Right hindlimb (tissue), 1 donor: ENCODE results near the gene LIF.

ENCODE experiments used
- DNase-seq: peaks from one replicate; pipeline ENCODE4 v3.0.0-alpha.2; 2018

LIF gene

GRCh38 chr22:30262917-30263741, 16.6 kb upstream of the LIF start:
- peak; percentile 80 for DNase-seq

- no peak for DNase-seq
Measured at GRCh38 chr22:30262112-30262511, 15.6 kb upstream of the LIF start.

GRCh38 chr22:30261134-30261533, 14.6 kb upstream of the LIF start:
- DNase-seq: no peak

- no peak for DNase-seq
Measured at GRCh38 chr22:30260682-30261081, 14.1 kb upstream of the LIF start.

- DNase-seq: no peak
Measured at GRCh38 chr22:30260276-30260675, 13.7 kb upstream of the LIF start.

- no peak for DNase-seq
Measured at GRCh38 chr22:30254314-30254713, 7.8 kb upstream of the LIF start.

GRCh38 chr22:30253205-30253852, 6.8 kb upstream of the LIF start:
- DNase-seq: peak; percentile 85

GRCh38 chr22:30252411-30253204, 6.0 kb upstream of the LIF start:
- no peak for DNase-seq

GRCh38 chr22:30251711-30252110, 5.2 kb upstream of the LIF start:
- no peak for DNase-seq

GRCh38 chr22:30250661-30251267, 4.2 kb upstream of the LIF start:
- no peak for DNase-seq

- no peak for DNase-seq
Measured at GRCh38 chr22:30250039-30250565, 3.5 kb upstream of the LIF start.

GRCh38 chr22:30249049-30250038, 2.8 kb upstream of the LIF start:
- DNase-seq: peak; percentile 78

- no peak for DNase-seq
Measured at GRCh38 chr22:30248484-30248883, 1.9 kb upstream of the LIF start.

GRCh38 chr22:30247974-30248373, 1.4 kb upstream of the LIF start:
- DNase-seq: no peak

- no peak for DNase-seq
Measured at GRCh38 chr22:30247561-30247960, 1.0 kb upstream of the LIF start.

- DNase-seq: no peak
Measured at GRCh38 chr22:30246814-30247376, 336 bp upstream of the LIF start.

GRCh38 chr22:30245181-30245984, 1.2 kb downstream of the LIF start:
- no peak for DNase-seq

- DNase-seq: no peak
Measured at GRCh38 chr22:30244641-30245040, 1.9 kb downstream of the LIF start.

GRCh38 chr22:30244066-30244465, 2.5 kb downstream of the LIF start:
- DNase-seq: no peak

- DNase-seq: no peak
Measured at GRCh38 chr22:30243661-30244060, 2.9 kb downstream of the LIF start.
